Sigmoid colon (tissue), 7 donors: ENCODE data around the gene UBE2M. TPM values are rescaled to one million over a fixed set of nuclear protein-coding genes. Genes with fewer than 3 reads are reported as not detected.

Experiments used
- DNase-seq: peaks from one replicate; pipeline ENCODE4 v3.0.0-alpha.2; 2019
- H3K27ac ChIP-seq, 4 donors: fragments of 200-600 bp; sonication (generic); one replicate each; pipeline ENCODE4 v1.5.1; 2016 to 2019; ENCODE audit warnings: mild to moderate bottlenecking in 1 of 4
- H3K27me3 ChIP-seq, 3 donors: fragments of 200-600 bp; sonication (generic); one replicate each; pipeline ENCODE4 v1.5.1; 2019; ENCODE audit warnings: mild to moderate bottlenecking in 1 of 3
- H3K36me3 ChIP-seq, 4 donors: fragments of 200-600 bp; sonication (generic); one replicate each; pipeline ENCODE4 v1.5.1; 2016 to 2019
- H3K4me1 ChIP-seq, 4 donors: fragments of 200-600 bp; sonication (generic); one replicate each; pipeline ENCODE4 v1.5.1; 2017 to 2019
- H3K4me3 ChIP-seq, 4 donors: fragments of 200-600 bp; sonication (generic); one replicate each; pipeline ENCODE4 v1.5.1; 2017 to 2019; ENCODE audit warnings: mild to moderate bottlenecking in 2 of 4, moderate library complexity in 1 of 4
- H3K9me3 ChIP-seq, 4 donors: fragments of 200-600 bp in 3 of 4; sonication (generic) in 3 of 4; one replicate each; pipeline versions ENCODE4 v1.5.1 to v1.6.1; 2013 to 2019
- EP300 ChIP-seq, 4 donors: sonication (generic); formaldehyde crosslinking; IDR thresholded peaks; one replicate each; pipeline ENCODE4 v1.6.1; 2017; ENCODE audit warnings: antibody characterized with exemption in 4 of 4
- POLR2A ChIP-seq, 2 donors: fragments of 450-650 bp; IDR thresholded peaks; one replicate each; pipeline ENCODE4 v1.6.1; 2016; ENCODE audit warnings: antibody characterized with exemption in 2 of 2, mild to moderate bottlenecking in 2 of 2, moderate library complexity in 2 of 2
- POLR2AphosphoS5 ChIP-seq, 4 donors: sonication (generic); formaldehyde crosslinking; IDR thresholded peaks; one replicate each; pipeline ENCODE4 v1.6.1; 2017; ENCODE audit warnings: antibody characterized with exemption in 4 of 4
- WGBS, 2 donors: extraction: QIAGEN DNeasy Blood & Tissue Kit; methylation state at CpG; one replicate each; pipeline ENCODE4 v1.1.7; 2013; 5-methylcytosine and 5-hydroxymethylcytosine counted together
- intact Hi-C: fragments of 100-400 bp; cut with DNase I; formaldehyde crosslinking; loops from one replicate; pipeline ENCODE4 v1.15.1; 2023
- polyA plus RNA-seq, 3 donors: library from polyadenylated mRNA; stranded (reverse); fragments of 200-250 nt; gene quantifications; one replicate each; pipeline ENCODE4 v1.2.3, GENCODE V29; 2013
- total RNA-seq, 4 donors: library from RNA; depleted of rRNA; stranded (reverse); fragments of >200 nt; gene quantifications; one replicate each; pipeline ENCODE4 v1.1.0, GENCODE V29; 2016
- TF ChIP-seq, protein P1 (sequence below), 4 experiments: fragments of 450-650 bp in 3 of 4; fragments of 200-600 bp in 1 of 4; IDR thresholded peaks; one replicate each; pipeline ENCODE4 v1.5.1; 2016 to 2019; ENCODE audit warnings: antibody characterized with exemption in 4 of 4, mild to moderate bottlenecking in 3 of 4, moderate library complexity in 2 of 4
- donor health status: healthy with polysubstance abuse.
- donor health status: Bipolar disorder and iron deficiency.
- donor health status: healthy.

Gene UBE2M
- total and polyA plus RNA-seq, 7 donors, result 22.4 to 58.5 (median 37.5) TPM

DNA sequence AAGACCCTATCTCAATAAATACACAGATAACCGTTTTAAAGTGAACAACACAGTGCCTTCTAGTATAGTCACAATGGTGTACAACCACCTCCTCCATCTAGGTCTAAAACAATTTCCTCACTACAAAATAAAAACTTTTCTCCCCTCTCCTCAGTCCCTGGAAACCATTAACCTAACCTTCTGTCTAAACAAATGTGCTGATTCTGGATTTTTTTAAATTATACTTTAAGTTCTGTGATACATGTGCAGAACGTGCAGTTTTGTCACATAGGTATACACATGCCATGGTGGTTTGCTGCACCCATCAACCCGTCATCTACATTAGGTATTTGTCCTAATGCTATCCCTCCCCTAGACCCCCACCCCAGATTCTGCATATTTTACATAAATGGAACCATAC is 29.0 kb downstream of the UBE2M start:
- Histone ChIP-seq H3K36me3 (no peaks in the 10 kb centered on the region), H3K4me1 (no peaks in the 10 kb centered on the region), H3K27me3 (peaks cover 0 to 9% (median 0%) of the 10 kb centered on the region in 3 donors), H3K4me3 (no peak overlapping the region), H3K9me3 (no peaks in the 10 kb centered on the region), H3K27ac (no peak overlapping the region)
- no peak for TF ChIP-seq POLR2AphosphoS5 (IDR thresholded peaks at IDR 0.05)
- TF ChIP-seq POLR2A (IDR thresholded peaks at IDR 0.05), result no peak
- TF ChIP-seq EP300 (IDR thresholded peaks at IDR 0.05), result no peak
- TF ChIP-seq, protein P1, sequence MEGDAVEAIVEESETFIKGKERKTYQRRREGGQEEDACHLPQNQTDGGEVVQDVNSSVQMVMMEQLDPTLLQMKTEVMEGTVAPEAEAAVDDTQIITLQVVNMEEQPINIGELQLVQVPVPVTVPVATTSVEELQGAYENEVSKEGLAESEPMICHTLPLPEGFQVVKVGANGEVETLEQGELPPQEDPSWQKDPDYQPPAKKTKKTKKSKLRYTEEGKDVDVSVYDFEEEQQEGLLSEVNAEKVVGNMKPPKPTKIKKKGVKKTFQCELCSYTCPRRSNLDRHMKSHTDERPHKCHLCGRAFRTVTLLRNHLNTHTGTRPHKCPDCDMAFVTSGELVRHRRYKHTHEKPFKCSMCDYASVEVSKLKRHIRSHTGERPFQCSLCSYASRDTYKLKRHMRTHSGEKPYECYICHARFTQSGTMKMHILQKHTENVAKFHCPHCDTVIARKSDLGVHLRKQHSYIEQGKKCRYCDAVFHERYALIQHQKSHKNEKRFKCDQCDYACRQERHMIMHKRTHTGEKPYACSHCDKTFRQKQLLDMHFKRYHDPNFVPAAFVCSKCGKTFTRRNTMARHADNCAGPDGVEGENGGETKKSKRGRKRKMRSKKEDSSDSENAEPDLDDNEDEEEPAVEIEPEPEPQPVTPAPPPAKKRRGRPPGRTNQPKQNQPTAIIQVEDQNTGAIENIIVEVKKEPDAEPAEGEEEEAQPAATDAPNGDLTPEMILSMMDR (IDR thresholded peaks at IDR 0.05), result no peak
- no peak for DNase-seq
- intact Hi-C loops, result no loop called here
- WGBS, 2 donors, result 79 to 83% methylated on average over 3 of the region's 3 CpGs

DNA sequence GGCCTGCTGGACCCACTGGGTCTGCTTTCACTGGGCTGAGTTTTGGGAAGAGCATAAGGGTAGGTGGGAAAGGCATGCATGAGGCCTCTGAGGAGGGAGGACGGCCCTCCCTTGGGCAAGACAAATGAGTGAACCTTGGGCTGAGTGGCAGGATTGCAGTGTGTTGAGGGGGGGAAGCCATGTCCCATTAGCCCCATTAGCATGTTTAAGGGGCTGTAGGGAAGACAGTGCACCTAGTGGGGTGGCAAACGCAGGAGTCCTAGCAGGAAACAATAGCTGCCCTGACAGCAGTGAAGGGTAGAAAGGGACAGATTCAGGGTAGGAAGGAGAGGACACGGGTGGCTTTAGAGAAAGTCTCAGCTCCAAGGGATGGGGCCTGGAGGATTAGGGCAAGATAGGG is 35.7 kb downstream of the UBE2M start:
- Histone ChIP-seq H3K4me3 (no peak overlapping the region), H3K27ac (no peak overlapping the region), H3K36me3 (no peaks in the 10 kb centered on the region), H3K27me3 (no peaks in the 10 kb centered on the region), H3K4me1 (peaks cover 0 to 23% (median 21%) of the 10 kb centered on the region in 4 donors), H3K9me3 (no peaks in the 10 kb centered on the region)
- no peak for DNase-seq
- WGBS, 2 donors, result 91 to 92% methylated on average over 3 of the region's 3 CpGs
- intact Hi-C loops, result no loop called here
- TF ChIP-seq EP300 (IDR thresholded peaks at IDR 0.05), result no peak
- no peak for TF ChIP-seq POLR2AphosphoS5 (IDR thresholded peaks at IDR 0.05)
- TF ChIP-seq POLR2A (IDR thresholded peaks at IDR 0.05), result no peak
- TF ChIP-seq, protein P1 (IDR thresholded peaks at IDR 0.05), result no peak

DNA sequence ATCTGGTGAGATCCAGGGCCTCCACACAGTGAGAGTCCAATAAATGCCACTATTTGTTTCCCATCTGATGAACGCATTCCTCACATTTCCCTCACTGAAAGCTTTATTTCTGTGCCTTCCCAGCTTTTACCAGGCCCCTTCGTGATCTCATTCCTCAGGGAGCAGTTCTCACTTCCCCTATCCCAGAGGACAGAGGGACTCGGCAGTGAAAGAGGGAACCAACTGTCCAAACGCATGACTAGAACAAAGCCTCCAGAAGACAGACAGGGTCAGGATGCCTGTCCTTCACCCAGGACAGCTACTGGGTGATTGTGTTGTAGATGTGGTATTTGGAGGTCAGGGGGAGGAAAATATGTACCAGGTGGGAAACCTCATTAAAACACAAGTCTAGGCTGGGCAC is 36.8 kb downstream of the UBE2M start:
- H3K27ac ChIP-seq, result no peak overlapping the region
- intact Hi-C loops, result no loop called here
- WGBS, 2 donors, result 77% methylated on average over 4 of the region's 4 CpGs

DNA sequence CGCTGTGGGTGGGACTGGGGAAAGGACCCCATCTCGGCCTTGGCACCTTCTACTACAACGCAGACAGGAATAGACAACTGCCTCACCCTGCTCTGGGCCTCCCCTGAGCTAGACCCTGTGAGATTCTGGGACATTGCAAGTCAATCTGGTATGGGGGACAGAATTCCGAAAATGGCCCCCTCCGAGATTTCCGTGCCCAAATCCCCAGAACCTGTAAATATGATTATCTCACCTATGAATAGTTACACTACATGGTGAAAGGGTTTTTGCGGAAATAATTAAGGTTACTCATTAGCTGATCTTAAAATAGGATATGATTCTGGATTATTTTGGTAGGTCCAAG is 38.2 kb downstream of the UBE2M start:
- WGBS, 2 donors, result 6 to 10% methylated on average over 7 of the region's 7 CpGs
- TF ChIP-seq, protein P1 (IDR thresholded peaks at IDR 0.05), result peak in 1 of 4 experiments; percentile 11
- no peak for TF ChIP-seq POLR2AphosphoS5 (IDR thresholded peaks at IDR 0.05)
- Histone ChIP-seq H3K4me1 (peaks cover 0 to 40% (median 37%) of the 10 kb centered on the region in 4 donors), H3K27me3 (no peaks in the 10 kb centered on the region), H3K4me3 (peak overlapping the region; percentile 74 to 75 (median 75)), H3K27ac (peak overlapping the region; percentile 92 to 97 (median 96)), H3K36me3 (peaks cover 13 to 22% (median 16%) of the 10 kb centered on the region in 4 donors), H3K9me3 (no peaks in the 10 kb centered on the region)
- DNase-seq, result peak; percentile 62
- intact Hi-C loops, result loop anchor here (1.0 kb wide), 1 partner anchor 23 kb away; no protein-coding TSS in a partner anchor

More for the DNA sequence above, 36.8 kb downstream of the UBE2M start:
- Histone ChIP-seq H3K9me3 (no peaks in the 10 kb centered on the region), H3K4me3 (no peak overlapping the region), H3K27me3 (no peaks in the 10 kb centered on the region), H3K36me3 (peaks cover 4 to 8% (median 7%) of the 10 kb centered on the region in 4 donors), H3K4me1 (peaks cover 0 to 34% (median 31%) of the 10 kb centered on the region in 4 donors)
- no peak for TF ChIP-seq POLR2A (IDR thresholded peaks at IDR 0.05)
- no peak for TF ChIP-seq POLR2AphosphoS5 (IDR thresholded peaks at IDR 0.05)
- TF ChIP-seq, protein P1 (IDR thresholded peaks at IDR 0.05), result no peak
- TF ChIP-seq EP300 (IDR thresholded peaks at IDR 0.05), result no peak
- DNase-seq, result no peak
